Measurements from ENCODE around the gene GDPGP1.

- TF ChIP-seq CTCF (IDR thresholded peaks at IDR 0.05), result no peak
- no peak for TF ChIP-seq POLR2A (IDR thresholded peaks at IDR 0.05)
Observed at GRCh38 chr15:90266061-90266431, 32.0 kb downstream of the GDPGP1 start.
